ENCODE results near the gene VDAC2.

GRCh38 chr10:75209921-75210281, 695 bp upstream of the VDAC2 start:
- TF ChIP-seq EZH2 (IDR thresholded peaks at IDR 0.05) (no peak), POLR2AphosphoS5 (IDR thresholded peaks at IDR 0.05; ENCODE audit: borderline replicate concordance, low read depth, low read length) (no peak)
